Right renal cortex interstitium (tissue), 3 donors: ENCODE measurements around the gene CFAP74. TPM values are rescaled to one million over a fixed set of nuclear protein-coding genes. Genes with fewer than 3 reads are reported as not detected.
"Not testable (repeated sequence)": the region's sequence is repeated elsewhere in the genome, so short reads cannot be mapped to it uniquely, and the experiment has no call there.

Experiments
- DNase-seq, 3 donors: peaks; one replicate each; pipeline ENCODE4 v3.0.0-alpha.2; 2013; ENCODE audit warnings: low read depth in 3 of 3, low spot score in 2 of 3
- polyA plus RNA-seq, 3 donors: library from polyadenylated mRNA; unstranded; fragments of 120-200 nt; gene quantifications; one replicate each; pipeline ENCODE4 v1.2.1, GENCODE V29; 2013; ENCODE audit not compliant: insufficient read length in 3 of 3

Gene CFAP74
- polyA plus RNA-seq, 3 donors = 0.53 to 0.71 (median 0.57) TPM

GRCh38 chr1:1954831-1955441, 48.6 kb downstream of the CFAP74 start:
- no peak for DNase-seq

GRCh38 chr1:1954015-1954414, 49.6 kb downstream of the CFAP74 start:
- no peak for DNase-seq

DNA sequence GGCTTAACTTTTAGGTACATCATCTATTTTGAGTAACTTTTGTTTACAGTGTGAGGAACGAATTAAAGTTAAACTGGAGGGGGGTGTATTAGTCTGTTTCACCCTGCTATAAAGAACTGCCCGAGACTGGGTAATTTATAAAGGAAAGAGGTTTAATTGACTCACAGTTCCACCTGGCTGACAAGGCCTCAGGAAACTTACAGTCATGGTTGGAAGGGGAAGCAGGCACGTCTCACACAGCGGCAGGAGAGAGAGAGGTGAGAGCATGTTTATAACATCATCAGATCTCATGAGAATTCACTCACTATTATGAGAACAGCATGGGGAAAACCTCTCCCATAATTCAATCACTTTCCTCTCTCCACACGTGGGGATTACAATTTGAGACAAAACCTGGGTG, 52.6 kb downstream of the CFAP74 start:
- no peak for DNase-seq

DNA sequence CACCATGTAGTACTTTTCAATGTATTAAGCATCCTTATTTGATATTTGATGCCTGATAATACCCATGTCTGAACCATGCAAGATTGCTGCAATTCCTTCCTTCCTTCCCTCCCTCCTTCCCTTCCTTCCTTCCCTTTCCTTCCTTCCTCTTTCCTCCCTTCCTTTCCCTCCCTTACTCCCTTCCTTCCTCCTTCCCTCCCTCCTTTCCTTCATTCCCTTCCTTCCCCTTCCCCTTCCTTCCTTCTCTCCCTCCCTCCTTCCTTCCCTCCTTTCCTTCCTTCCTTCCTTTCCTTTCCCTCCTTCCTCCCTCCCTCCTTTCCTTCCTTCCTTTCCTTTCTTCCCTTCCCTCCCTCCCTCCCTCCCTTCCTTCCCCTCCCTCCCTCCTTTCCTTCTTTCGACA, 54.8 kb downstream of the CFAP74 start:
- DNase-seq = no peak

DNA sequence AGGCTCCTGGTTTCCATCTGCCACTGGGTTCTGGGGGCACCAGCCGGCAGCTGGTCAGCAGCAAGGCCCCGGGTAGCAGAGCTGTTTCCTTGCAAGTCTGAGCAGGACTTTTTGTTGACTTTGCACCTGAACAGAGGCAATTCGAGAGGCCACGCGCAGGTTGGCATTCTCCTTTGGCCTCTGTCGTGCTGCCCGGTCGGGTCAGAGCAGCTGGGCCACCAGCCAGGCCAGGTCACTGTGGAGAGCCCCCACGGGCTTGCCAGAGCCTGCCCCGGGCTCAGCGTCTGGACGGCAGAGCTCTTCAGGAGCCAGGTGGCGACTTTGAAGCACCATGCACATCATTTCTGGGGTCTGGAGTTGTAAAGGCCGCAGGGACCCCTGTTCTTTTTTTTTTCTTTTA, 56.1 kb downstream of the CFAP74 start:
- no peak for DNase-seq

DNA sequence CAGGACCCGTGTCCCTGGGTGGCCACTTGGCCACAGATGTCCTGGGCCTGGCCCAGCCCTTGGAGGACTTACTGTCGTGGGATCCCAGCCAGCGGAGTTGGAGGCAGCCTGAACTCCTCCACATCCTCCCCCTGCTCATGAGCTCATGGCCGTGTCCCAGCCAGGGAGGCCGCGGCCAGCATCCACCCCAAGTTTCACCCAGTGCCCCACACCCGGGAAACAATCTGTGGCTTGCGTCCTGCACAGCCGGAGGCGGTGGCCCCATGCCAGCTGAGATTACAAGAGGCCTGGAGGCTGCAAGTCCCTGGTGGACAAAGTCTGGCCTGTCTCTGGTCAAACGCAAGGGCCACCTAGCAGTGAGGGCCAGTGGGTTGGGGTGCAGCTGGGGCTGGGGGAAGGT, 57.0 kb downstream of the CFAP74 start:
- no peak for DNase-seq

- no peak for DNase-seq
These were observed 57.7 kb downstream of the CFAP74 start for GRCh38 chr1:1945782-1946393.

- no peak for DNase-seq
These were observed 59.6 kb downstream of the CFAP74 start for GRCh38 chr1:1943834-1944570.

- no peak for DNase-seq
These were observed 60.6 kb downstream of the CFAP74 start for GRCh38 chr1:1942753-1943656.

- no peak for DNase-seq
These were observed 61.5 kb downstream of the CFAP74 start for GRCh38 chr1:1941868-1942752.

DNA sequence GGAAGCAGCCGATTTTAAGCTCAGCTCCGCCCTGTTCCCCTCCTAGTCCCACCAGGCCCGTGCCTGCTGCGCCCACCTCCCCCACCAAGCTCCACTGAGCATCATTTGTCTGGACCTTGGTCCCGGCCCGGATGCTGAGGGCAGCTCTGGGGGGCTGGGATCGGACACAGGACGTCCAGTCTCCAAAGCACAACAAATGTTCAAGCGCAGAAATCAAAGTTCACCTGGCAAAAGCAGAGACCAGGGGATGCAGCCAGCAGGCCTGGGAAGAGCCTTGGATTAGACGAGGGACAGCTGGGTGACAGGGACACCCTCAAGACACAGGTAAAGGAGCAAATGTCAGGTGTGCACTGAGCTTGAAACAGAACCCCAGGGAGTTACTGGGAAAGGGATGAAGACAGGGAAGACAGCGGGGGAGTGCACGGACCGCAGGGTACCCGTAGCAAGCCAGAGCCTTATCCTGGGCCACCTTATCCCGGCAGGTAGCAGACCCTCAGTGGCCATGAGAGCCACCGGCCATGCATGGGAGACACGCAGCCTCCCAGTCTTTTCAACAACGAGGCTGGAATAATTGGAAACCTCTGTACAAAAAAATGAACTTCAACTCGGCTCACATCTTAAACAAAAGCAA, 62.3 kb downstream of the CFAP74 start:
- DNase-seq = no peak

DNA sequence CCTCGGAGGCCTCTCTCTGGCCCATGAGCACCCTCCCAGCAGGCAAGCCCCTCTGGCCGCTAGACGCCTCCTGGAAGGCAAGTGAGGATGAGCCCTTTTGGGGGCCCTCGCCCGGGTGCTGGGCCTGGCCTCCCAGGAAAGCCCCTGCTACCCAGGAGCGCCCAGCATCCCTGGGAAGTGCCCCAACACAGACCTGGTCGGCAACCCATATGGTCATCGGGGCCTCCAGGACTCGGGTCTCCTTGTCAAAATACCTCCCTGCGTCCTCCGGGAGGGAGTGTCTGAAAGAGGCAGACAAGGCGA, 63.5 kb downstream of the CFAP74 start:
- no peak for DNase-seq

DNA sequence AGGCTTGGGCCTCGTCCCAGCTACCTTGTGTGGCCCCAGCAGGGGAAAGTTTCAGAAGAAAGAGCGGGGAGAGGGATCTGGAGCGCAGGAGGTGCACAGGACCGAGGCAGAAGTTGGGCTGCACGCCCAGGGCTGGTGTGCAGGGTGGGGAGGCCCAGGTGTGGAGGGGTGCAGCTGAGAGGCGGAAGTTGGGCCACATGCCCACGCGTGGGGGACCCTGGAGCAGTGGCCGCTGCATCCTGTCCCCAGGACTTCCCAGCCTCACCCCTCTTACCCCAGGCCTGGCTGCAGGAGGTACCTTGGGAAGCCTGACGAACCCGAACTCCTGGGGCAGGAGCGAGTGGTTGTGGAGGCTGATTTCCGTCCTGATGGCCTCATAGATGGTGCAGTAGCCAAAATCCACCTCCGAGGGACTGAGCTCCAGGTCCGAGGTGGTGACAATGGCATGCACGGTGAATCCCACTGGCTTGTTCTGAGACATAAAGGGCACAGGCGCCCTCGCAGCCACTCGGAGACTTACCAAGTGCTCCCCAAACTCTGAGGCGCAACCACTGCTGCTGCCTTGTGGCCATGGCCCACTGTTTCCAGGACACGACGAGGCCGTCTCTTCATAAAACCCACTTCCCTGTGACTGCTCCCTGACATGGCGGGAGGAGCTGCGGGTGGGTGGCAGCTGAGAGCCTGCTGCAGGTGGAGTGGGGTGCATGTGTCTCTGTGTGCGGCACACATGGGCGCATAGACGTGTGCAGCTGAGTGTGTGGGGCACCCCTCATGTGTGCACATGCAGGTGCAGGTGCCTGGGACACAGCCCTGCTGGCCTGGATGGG, 64.1 kb downstream of the CFAP74 start:
- no peak for DNase-seq

DNA sequence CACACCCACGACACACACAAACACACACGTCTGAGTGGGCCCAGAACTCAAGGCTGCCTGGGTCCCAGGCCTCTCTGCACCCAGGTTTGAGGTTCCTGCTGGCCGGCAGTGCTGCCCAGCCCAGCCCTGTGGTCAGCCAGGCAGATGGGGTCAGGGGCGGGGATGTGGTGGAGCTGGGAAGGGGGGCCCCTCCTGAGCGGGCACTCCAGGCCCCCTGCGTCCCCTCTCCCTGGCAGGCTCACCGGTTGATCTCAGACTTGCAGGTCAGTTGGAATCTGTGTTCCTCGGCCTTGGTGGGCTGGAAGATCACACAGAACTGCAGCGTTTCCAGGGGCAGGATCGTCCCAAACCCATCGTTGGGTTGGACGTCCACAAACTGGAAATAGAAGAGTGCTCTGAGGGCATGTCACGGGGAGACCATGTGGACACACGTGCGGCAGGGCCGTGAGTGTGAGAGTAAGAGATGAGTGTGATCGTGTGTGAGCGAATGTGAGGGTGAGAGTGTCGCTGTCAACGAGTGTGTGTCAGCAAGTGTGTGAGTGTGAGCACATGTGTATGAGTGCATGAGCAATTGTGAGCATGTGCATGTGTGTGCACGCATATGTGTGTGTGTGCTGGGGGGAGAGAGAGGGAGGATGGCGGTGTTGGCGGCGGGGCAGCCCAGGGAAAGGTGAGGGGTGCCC, 64.8 kb downstream of the CFAP74 start:
- no peak for DNase-seq

DNA sequence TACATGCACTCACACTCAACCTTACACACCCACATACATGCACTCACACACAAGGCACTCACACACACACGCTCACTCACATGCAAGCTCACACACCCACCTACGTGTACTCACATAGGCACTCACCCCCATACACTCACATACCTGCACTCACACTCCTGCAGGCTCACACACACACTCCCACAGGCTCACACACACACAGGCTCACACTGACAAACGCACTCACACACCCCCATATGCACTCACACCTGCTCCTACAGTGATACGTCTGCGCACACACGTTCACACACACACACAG, 65.4 kb downstream of the CFAP74 start:
- DNase-seq = no peak

DNA sequence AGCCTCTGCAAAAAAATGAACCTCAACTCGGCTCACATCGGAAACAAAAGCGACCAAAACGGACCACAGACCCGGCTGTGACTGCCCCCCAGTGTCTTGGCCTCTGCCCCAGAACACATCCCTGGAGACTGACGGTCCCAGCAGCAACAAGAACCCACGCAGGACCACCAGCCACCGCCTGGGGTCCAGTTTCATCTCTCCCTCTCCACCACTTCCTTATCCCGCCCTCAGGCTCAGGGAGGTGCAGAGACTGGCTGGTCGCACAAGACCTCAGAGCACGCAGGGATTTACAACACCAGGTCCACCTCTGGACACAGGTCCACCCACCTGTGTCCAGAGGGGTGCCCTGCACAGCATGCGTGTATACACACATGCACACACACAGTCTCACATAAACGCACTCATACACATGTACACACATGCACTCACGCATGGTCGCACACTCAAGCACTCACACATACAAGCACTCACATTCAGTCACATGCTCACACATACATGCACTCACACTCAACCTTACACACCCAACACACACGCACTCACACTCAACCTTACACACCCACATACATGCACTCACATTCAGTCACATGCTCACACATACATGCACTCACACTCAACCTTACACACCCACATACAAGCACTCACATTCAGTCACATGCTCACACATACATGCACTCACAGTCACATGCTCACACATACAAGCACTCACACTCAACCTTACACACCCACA, 65.9 kb downstream of the CFAP74 start:
- no peak for DNase-seq

GRCh38 chr1:1937061-1937460, 66.5 kb downstream of the CFAP74 start:
- no peak for DNase-seq

DNA sequence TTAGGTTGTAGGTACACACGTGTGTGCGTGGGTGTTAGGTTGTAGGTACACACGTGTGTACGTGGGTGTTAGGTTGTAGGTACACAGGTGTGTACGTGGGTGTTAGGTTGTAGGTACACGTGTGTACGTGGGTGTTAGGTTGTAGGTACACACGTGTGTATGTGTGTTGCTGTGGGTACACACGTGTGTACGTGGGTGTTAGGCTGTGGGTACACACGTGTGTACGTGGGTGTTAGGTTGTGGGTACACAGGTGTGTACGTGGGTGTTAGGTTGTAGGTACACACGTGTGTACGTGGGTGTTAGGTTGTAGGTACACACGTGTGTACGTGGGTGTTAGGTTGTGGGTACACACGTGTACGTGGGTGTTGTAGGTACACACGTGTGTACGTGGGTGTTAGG, 68.7 kb downstream of the CFAP74 start:
- DNase-seq = not testable (repeated sequence)
